ENCODE results near the gene BMP8B. TPM values are rescaled to one million over a fixed set of nuclear protein-coding genes. Genes with fewer than 3 reads are reported as not detected.
"Not testable (repeated sequence)": the region's sequence is repeated elsewhere in the genome, so short reads cannot be mapped to it uniquely, and the experiment has no call there.

BMP8B gene
- total RNA-seq, 1 experiment from 2014 or later: 5.7 TPM

- DNase-seq (ENCODE audit: low read depth); in situ Hi-C loops (cut with HindIII; ENCODE audit: low pct_unique_long_range_greater_than_20kb, low sequenced_read_pairs): not testable (repeated sequence)
These were observed 22.2 kb downstream of the BMP8B start for GRCh38 chr1:39766466-39766865.

GRCh38 chr1:39764512-39764911 is 24.2 kb downstream of the BMP8B start:
- DNase-seq (ENCODE audit: low read depth); in situ Hi-C loops (cut with HindIII; ENCODE audit: low pct_unique_long_range_greater_than_20kb, low sequenced_read_pairs): not testable (repeated sequence)

GRCh38 chr1:39763619-39764374 is 24.9 kb downstream of the BMP8B start:
- DNase-seq (ENCODE audit: low read depth); in situ Hi-C loops (cut with HindIII; ENCODE audit: low pct_unique_long_range_greater_than_20kb, low sequenced_read_pairs): not testable (repeated sequence)

- no peak for DNase-seq (ENCODE audit: low read depth)
- in situ Hi-C loops (cut with HindIII; ENCODE audit: low pct_unique_long_range_greater_than_20kb, low sequenced_read_pairs): no loop called here
These were observed 25.8 kb downstream of the BMP8B start for GRCh38 chr1:39762550-39763540.

- in situ Hi-C loops (cut with HindIII; ENCODE audit: low pct_unique_long_range_greater_than_20kb, low sequenced_read_pairs): no loop called here
These were observed 27.0 kb downstream of the BMP8B start for GRCh38 chr1:39761557-39762260.

GRCh38 chr1:39761016-39761415 is 27.6 kb downstream of the BMP8B start:
- in situ Hi-C loops (cut with HindIII; ENCODE audit: low pct_unique_long_range_greater_than_20kb, low sequenced_read_pairs): no loop called here
- DNase-seq (ENCODE audit: low read depth): no peak

More at GRCh38 chr1:39761557-39762260, 27.0 kb downstream of the BMP8B start:
- no peak for DNase-seq (ENCODE audit: low read depth)

GRCh38 chr1:39760074-39761008 is 28.3 kb downstream of the BMP8B start:
- in situ Hi-C loops (cut with HindIII; ENCODE audit: low pct_unique_long_range_greater_than_20kb, low sequenced_read_pairs): no loop called here
- no peak for DNase-seq (ENCODE audit: low read depth)

GRCh38 chr1:39759436-39759726 is 29.3 kb downstream of the BMP8B start:
- no peak for DNase-seq (ENCODE audit: low read depth)
- in situ Hi-C loops (cut with HindIII; ENCODE audit: low pct_unique_long_range_greater_than_20kb, low sequenced_read_pairs): no loop called here

- in situ Hi-C loops (cut with HindIII; ENCODE audit: low pct_unique_long_range_greater_than_20kb, low sequenced_read_pairs): no loop called here
- no peak for DNase-seq (ENCODE audit: low read depth)
These were observed 29.9 kb downstream of the BMP8B start for GRCh38 chr1:39758556-39759435.

GRCh38 chr1:39757501-39757900 is 31.2 kb downstream of the BMP8B start:
- DNase-seq (ENCODE audit: low read depth): no peak
- in situ Hi-C loops (cut with HindIII; ENCODE audit: low pct_unique_long_range_greater_than_20kb, low sequenced_read_pairs): no loop called here

- DNase-seq (ENCODE audit: low read depth): no peak
- in situ Hi-C loops (cut with HindIII; ENCODE audit: low pct_unique_long_range_greater_than_20kb, low sequenced_read_pairs): no loop called here
These were observed 32.6 kb downstream of the BMP8B start for GRCh38 chr1:39755965-39756659.

- in situ Hi-C loops (cut with HindIII; ENCODE audit: low pct_unique_long_range_greater_than_20kb, low sequenced_read_pairs): no loop called here
- DNase-seq (ENCODE audit: low read depth): no peak
These were observed 33.7 kb downstream of the BMP8B start for GRCh38 chr1:39754906-39755504.

GRCh38 chr1:39754026-39754570 is 34.6 kb downstream of the BMP8B start:
- DNase-seq (ENCODE audit: low read depth): no peak
- in situ Hi-C loops (cut with HindIII; ENCODE audit: low pct_unique_long_range_greater_than_20kb, low sequenced_read_pairs): no loop called here

- in situ Hi-C loops (cut with HindIII; ENCODE audit: low pct_unique_long_range_greater_than_20kb, low sequenced_read_pairs): no loop called here
- no peak for DNase-seq (ENCODE audit: low read depth)
These were observed 35.3 kb downstream of the BMP8B start for GRCh38 chr1:39753132-39754025.

GRCh38 chr1:39752703-39753102 is 36.0 kb downstream of the BMP8B start:
- no peak for DNase-seq (ENCODE audit: low read depth)

More at GRCh38 chr1:39752703-39753102, 36.0 kb downstream of the BMP8B start:
- in situ Hi-C loops (cut with HindIII; ENCODE audit: low pct_unique_long_range_greater_than_20kb, low sequenced_read_pairs): no loop called here
